Caco-2 (cell line): ENCODE measurements around the gene TMEM120A. TPM values are rescaled to one million over a fixed set of nuclear protein-coding genes. Genes with fewer than 3 reads are reported as not detected.

Source experiments
- BruUV-seq: library from RNA; stranded (reverse); fragments of 400-500 nt; replicated peaks from 2 replicates; lab custom pipeline; 2021; lab: Mats Ljungman, UMichigan
- CTCF ChIA-PET: fragments of 300-600 bp; sonication (Branson Sonifier 250); formaldehyde crosslinking; loops from one replicate; lab custom pipeline; 2022; ENCODE audit warnings: antibody characterized with exemption; lab: Charles Lee
- POLR2A ChIA-PET: fragments of 300-600 bp; sonication (Branson Sonifier 250); formaldehyde crosslinking; loops from one replicate; lab custom pipeline; 2022; ENCODE audit warnings: antibody characterized with exemption; lab: Charles Lee
- DNase-seq, 2 experiments: peaks; one replicate each; pipeline versions ENCODE4 v3.0.0 to v3.0.0-alpha.2; 2020 to 2022
- H3K27me3 ChIP-seq: replicated peaks from 2 replicates; pipeline ENCODE4 v1.6.0; 2011; ENCODE audit warnings: low read length; ENCODE audit not compliant: control insufficient read depth, insufficient read depth
- H3K36me3 ChIP-seq: 2 replicates; pipeline ENCODE4 v1.5.1; 2011; ENCODE audit warnings: low read length; ENCODE audit not compliant: control insufficient read depth, insufficient read depth
- H3K4me1 ChIP-seq: fragments of 250-450 bp; sonication (Bioruptor Pico); 2 replicates; pipeline ENCODE4 v1.5.1; 2020; ENCODE audit warnings: mild to moderate bottlenecking
- H3K4me3 ChIP-seq: 2 replicates; pipeline ENCODE4 v1.5.1; 2011; ENCODE audit warnings: low read depth, mild to moderate bottlenecking, control low read depth, low read length
- H3K9me3 ChIP-seq: fragments of 250-450 bp; sonication (Bioruptor Pico); 2 replicates; pipeline ENCODE4 v1.5.1; 2020; ENCODE audit warnings: mild to moderate bottlenecking, moderate library complexity
- H3K27ac Mint-ChIP-seq: one replicate; pipeline ENCODE4 v1.8.0; 2022; ENCODE audit warnings: mixed read lengths; ENCODE audit not compliant: unreplicated experiment
- H3K27me3 Mint-ChIP-seq: one replicate; pipeline ENCODE4 v1.8.0; 2022; ENCODE audit warnings: mixed read lengths; ENCODE audit not compliant: insufficient read depth, unreplicated experiment
- H3K36me3 Mint-ChIP-seq: one replicate; pipeline ENCODE4 v1.8.0; 2022; ENCODE audit warnings: mild to moderate bottlenecking, mixed read lengths; ENCODE audit not compliant: insufficient read depth, unreplicated experiment
- H3K4me1 Mint-ChIP-seq: one replicate; pipeline ENCODE4 v1.8.0; 2022; ENCODE audit warnings: low read depth, mixed read lengths; ENCODE audit not compliant: unreplicated experiment
- H3K4me3 Mint-ChIP-seq: one replicate; pipeline ENCODE4 v1.8.0; 2022; ENCODE audit warnings: mild to moderate bottlenecking, moderate library complexity, mixed read lengths; ENCODE audit not compliant: unreplicated experiment
- H3K9me3 Mint-ChIP-seq: one replicate; pipeline ENCODE4 v1.8.0; 2022; ENCODE audit warnings: mixed read lengths; ENCODE audit not compliant: unreplicated experiment
- intact Hi-C: fragments of 100-400 bp; cut with micrococcal nuclease; formaldehyde crosslinking; loops from one replicate; pipeline ENCODE4 v1.10.0; 2022; ENCODE audit not compliant: unreplicated experiment
- total RNA-seq: library from RNA; stranded (reverse); gene quantifications from 2 replicates; pipeline ENCODE4 v1.2.3, GENCODE V29; 2022
- TF ChIP-seq, protein P1 (sequence below), 2 experiments: fragments of 200-600 bp in 1 of 2; IDR thresholded peaks; 1 replicate in 1 of 2; 2 replicates in 1 of 2; pipeline versions ENCODE4 v1.5.1 to v1.8.0; 2011 to 2022; ENCODE audit warnings: antibody characterized with exemption in 1 of 2, control low read depth in 1 of 2, inconsistent platforms in 1 of 2, low read depth in 1 of 2, low read length in 1 of 2, mild to moderate bottlenecking in 1 of 2, moderate library complexity in 1 of 2; ENCODE audit not compliant: insufficient read depth in 1 of 2, severe bottlenecking in 1 of 2, unreplicated experiment in 1 of 2

The TMEM120A gene
- total RNA-seq, 1 experiment from 2014 or later, result 65.4 TPM

DNA sequence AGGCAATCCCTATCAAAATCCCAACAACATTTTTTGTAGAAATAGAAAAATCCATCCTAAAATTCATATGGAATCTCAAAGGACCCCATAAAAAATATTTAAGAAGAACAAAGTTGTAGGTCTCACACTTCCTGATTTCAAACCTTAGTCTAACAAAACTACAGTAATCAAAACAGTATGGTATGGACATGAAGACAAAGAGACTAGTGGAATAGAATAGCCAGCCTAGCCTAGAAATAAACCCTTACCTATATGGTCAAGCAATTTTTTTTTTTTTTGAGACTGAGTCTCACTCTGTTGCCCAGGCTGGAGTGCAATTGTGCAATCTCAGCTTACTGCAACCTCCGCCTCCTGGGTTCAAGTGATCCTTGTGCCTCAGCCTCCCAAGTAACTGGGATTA lies 3.6 kb upstream of the TMEM120A start:
- Histone ChIP-seq H3K27me3 (no peaks in the 10 kb centered on the region), H3K4me1 (peaks cover 5% of the 10 kb centered on the region), H3K4me3 (no peak overlapping the region), H3K36me3 (no peaks in the 10 kb centered on the region; the same call in none of the 2 replicates), H3K9me3 (no peaks in the 10 kb centered on the region)
- Mint-ChIP-seq H3K9me3 (no peaks in the 10 kb centered on the region), H3K27ac (no peak overlapping the region), H3K4me3 (no peak overlapping the region), H3K36me3 (peaks cover 41% of the 10 kb centered on the region), H3K4me1 (peaks cover 9% of the 10 kb centered on the region), H3K27me3 (no peaks in the 10 kb centered on the region)
- POLR2A ChIA-PET, result no interaction called here
- DNase-seq, result no peak
- CTCF ChIA-PET, result no interaction called here
- intact Hi-C loops, result loop anchor here (10.0 kb wide), 1 partner anchor 123 kb away; the partner anchor contains the start of gene RHBDD2
- no TSS peak for BruUV-seq
- TF ChIP-seq, protein P1, sequence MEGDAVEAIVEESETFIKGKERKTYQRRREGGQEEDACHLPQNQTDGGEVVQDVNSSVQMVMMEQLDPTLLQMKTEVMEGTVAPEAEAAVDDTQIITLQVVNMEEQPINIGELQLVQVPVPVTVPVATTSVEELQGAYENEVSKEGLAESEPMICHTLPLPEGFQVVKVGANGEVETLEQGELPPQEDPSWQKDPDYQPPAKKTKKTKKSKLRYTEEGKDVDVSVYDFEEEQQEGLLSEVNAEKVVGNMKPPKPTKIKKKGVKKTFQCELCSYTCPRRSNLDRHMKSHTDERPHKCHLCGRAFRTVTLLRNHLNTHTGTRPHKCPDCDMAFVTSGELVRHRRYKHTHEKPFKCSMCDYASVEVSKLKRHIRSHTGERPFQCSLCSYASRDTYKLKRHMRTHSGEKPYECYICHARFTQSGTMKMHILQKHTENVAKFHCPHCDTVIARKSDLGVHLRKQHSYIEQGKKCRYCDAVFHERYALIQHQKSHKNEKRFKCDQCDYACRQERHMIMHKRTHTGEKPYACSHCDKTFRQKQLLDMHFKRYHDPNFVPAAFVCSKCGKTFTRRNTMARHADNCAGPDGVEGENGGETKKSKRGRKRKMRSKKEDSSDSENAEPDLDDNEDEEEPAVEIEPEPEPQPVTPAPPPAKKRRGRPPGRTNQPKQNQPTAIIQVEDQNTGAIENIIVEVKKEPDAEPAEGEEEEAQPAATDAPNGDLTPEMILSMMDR (IDR thresholded peaks at IDR 0.05; ENCODE audit: insufficient read depth in 1 of 2, low read depth in 1 of 2, low read length in 1 of 2, severe bottlenecking in 1 of 2, unreplicated experiment in 1 of 2), result no peak

DNA sequence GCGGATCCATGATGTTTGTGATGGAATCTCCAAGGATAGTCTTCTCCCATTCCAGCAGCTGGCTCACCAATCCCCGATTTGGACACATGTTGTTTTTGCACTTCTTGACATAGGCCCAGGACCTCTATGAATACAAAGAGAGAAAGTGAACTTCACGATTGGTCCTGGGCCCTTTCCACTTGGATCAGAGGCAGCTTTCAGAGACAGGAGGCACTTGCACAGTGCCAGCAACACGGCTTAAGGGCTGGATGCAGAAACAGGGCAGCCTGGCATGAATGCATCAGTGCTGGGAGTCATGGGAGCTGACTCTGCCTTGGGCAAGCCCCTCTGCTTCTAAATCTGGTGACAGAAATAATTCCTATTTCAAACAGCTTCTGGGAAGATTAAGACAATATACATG lies 2.1 kb upstream of the TMEM120A start:
- Histone ChIP-seq H3K4me1 (peaks cover 21% of the 10 kb centered on the region), H3K4me3 (no peak overlapping the region), H3K9me3 (no peaks in the 10 kb centered on the region), H3K36me3 (peaks cover 2% of the 10 kb centered on the region), H3K27me3 (no peaks in the 10 kb centered on the region)
- no peak for DNase-seq
- intact Hi-C loops, result loop anchor here (10.0 kb wide), 1 partner anchor 122 kb away; the partner anchor contains the start of gene RHBDD2
- TF ChIP-seq, protein P1 (IDR thresholded peaks at IDR 0.05; ENCODE audit: insufficient read depth in 1 of 2, low read depth in 1 of 2, low read length in 1 of 2, severe bottlenecking in 1 of 2, unreplicated experiment in 1 of 2), result no peak
- BruUV-seq, result no TSS peak
- CTCF ChIA-PET, result no interaction called here
- H3K4me1 Mint-ChIP-seq, result peaks cover 12% of the 10 kb centered on the region
- no peaks in the 10 kb centered on the region for H3K27me3 Mint-ChIP-seq
- no peaks in the 10 kb centered on the region for H3K9me3 Mint-ChIP-seq
- no peak overlapping the region for H3K27ac Mint-ChIP-seq
- peaks cover 45% of the 10 kb centered on the region for H3K36me3 Mint-ChIP-seq
- POLR2A ChIA-PET, result no interaction called here
- H3K4me3 Mint-ChIP-seq, result no peak overlapping the region

- H3K4me1 Mint-ChIP-seq, result peaks cover 15% of the 10 kb centered on the region
- Histone ChIP-seq H3K4me3 (no peak overlapping the region), H3K36me3 (peaks cover 2% of the 10 kb centered on the region), H3K4me1 (peaks cover 25% of the 10 kb centered on the region), H3K9me3 (no peaks in the 10 kb centered on the region), H3K27me3 (no peaks in the 10 kb centered on the region)
- CTCF ChIA-PET, result no interaction called here
- no peaks in the 10 kb centered on the region for H3K27me3 Mint-ChIP-seq
- POLR2A ChIA-PET, result no interaction called here
- peaks cover 49% of the 10 kb centered on the region for H3K36me3 Mint-ChIP-seq
- TF ChIP-seq, protein P1 (IDR thresholded peaks at IDR 0.05; ENCODE audit: insufficient read depth in 1 of 2, low read depth in 1 of 2, low read length in 1 of 2, severe bottlenecking in 1 of 2, unreplicated experiment in 1 of 2), result no peak
- H3K4me3 Mint-ChIP-seq, result no peak overlapping the region
- no peak for DNase-seq
- BruUV-seq, result no TSS peak
- intact Hi-C loops, result loop anchor here (10.0 kb wide), 1 partner anchor 121 kb away; the partner anchor contains the start of gene RHBDD2
- no peaks in the 10 kb centered on the region for H3K9me3 Mint-ChIP-seq
- H3K27ac Mint-ChIP-seq, result no peak overlapping the region
Observed at GRCh38 chr7:75995996-75996395, 1.6 kb upstream of the TMEM120A start.
